ENCODE results near the gene KRT13.

- no peak for TF ChIP-seq CTCF (IDR thresholded peaks at IDR 0.05)
- TF ChIP-seq POLR2A (IDR thresholded peaks at IDR 0.05), result no peak
Measured at GRCh38 chr17:41474863-41475262, 30.5 kb downstream of the KRT13 start.

Data from uterus (tissue), 2 donors.